Measurements from ENCODE around the gene CASZ1.

CASZ1 gene

DNA sequence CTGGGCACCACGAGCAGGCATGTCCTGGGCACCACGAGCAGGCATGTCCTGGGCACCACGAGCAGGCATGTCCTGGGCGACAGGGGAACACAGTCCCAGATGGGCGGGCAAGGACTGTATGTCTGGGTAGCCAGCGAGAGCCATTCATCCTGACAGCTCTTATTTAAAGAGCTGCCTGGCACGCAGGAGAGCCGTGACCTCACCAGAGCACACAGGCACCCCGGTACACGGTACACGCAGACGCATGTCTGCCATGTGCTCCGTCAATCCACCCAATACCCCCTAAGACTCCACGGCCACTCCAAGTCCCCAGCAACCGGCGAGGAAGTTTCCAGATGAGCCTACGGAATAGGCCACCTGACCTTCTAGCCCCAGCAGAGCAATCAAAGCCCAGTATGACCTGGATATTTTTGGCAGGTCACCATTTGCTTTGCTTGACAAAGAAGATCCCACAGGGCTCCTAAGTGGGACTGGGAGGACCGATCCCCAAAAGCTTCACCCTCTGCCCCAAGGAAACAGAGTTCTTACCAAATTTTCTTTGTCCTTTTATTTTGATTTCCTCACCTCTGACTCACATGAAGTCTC, 51.7 kb downstream of the CASZ1 start:
- DNase-seq = no peak

DNA sequence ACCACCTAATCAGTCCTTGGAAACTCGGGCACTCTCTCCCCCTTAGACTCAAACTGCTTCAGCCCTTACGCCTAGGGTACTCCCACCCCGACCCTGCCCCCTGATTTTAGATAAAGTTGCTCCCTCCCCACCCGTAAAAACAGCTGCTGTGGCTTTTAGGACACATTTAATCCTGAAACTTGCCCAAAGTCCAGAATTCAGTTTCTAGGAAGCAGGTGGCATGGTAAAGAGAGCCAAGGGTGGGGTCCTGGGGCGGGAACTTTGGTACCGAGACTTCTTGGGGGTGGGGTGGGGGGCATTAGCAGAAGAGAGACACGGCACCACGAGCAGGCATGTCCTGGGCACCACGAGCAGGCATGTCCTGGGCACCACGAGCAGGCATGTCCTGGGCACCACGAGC, 52.4 kb downstream of the CASZ1 start:
- no peak for DNase-seq

DNA sequence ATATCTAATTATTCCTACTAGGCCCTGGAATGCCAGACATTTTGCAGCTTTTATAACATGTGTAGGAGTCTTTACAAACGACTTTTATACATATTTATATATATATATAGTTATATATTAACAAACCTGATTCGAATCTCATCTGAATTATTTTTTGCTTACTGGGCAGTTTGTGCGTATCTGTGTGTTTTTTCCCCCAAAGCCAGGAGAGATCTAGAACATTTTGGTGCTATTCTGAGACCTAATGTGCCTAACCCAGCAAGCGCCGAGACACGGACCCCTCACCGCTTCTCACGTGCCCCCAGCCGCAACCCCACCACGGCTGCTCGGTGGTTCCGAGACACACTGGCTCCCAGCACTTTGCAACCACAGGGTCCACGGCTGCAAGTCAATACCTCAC, 54.8 kb downstream of the CASZ1 start:
- DNase-seq = no peak

DNA sequence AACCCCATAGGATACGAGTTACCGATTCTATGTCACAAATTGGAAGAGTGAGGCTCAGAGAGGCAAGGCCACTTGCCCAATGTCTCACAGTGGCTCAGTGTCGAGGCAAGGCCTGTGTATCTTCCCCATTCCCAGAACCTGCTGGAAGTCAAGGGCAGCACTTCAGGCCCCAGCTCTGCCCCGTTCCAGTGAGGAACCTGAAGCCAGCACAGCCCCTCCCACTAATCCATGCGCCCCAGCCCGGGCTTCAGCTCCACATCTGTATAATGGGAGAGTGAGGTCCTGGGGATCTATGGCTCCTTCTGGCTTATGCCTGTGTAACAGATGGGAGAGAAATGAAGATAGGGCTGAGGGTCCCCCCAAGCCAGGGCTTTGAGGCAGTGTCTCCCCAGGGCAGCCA, 56.3 kb downstream of the CASZ1 start:
- DNase-seq = no peak

DNA sequence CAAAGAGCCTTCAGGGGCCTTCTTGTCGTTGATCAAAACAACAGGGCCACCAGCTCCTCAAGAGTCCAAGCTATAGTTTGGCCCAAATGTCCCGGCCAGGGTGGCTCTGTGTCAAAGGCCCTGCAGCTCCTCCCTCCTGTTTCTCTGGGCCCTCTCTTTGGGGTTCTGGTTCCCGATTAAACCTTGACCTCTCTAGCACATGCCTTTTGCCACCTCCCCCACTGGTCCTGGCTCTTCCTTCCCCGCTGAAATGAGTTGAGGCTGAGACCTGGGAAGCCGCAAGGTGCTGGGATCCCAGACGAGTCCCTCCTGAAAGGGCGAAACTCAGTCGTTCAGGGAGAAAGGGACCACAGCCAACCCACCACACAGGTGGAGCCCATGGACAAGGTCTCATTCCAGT, 56.9 kb downstream of the CASZ1 start:
- no peak for DNase-seq

DNA sequence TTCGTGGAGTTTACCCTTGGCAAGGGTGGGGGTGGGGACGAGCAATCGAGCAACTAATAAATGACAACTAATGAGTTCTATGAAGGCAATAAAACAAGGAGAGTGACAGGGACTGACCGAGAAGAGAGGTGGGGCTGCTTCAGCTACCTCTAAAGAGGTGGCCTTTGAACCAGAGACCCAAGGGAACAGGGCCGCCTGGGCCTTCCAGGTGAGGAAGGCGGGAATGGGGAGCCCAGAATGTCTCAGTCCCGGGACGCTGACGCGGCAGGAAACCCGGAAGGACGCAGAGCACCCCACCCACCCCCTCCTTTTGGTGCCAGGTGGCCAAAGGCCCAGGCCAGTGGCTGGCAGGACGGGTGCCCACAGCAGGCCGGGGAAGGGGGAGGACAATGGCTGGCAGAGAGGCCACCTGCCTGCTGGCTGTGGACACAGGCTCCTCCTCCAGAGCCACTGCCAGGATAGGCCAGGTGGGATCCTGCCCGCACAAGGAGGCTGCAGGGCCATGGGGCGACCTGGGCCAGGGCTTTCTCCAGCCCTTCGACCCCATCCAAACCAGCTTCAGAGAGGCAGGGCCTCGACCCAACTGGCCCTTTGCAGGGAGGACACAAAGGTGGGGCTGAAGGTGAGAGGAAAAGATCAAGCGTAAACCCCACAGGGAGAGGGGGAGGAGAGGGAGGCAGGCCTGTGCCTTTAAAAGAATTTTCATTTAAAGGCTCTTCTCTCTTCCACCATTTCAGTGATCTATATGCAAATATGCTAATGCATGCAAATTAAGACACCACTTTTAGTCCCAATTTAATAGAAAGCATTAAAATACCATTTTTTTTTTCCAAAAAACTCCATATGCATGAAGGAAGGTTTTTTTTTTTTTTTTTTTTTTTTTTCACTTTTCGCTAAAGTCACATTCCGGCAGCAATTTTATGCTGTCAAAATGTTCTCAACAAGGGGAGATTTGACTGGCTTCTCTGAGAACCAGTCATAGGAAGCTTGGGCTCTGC, 58.1 kb downstream of the CASZ1 start:
- DNase-seq = no peak

DNA sequence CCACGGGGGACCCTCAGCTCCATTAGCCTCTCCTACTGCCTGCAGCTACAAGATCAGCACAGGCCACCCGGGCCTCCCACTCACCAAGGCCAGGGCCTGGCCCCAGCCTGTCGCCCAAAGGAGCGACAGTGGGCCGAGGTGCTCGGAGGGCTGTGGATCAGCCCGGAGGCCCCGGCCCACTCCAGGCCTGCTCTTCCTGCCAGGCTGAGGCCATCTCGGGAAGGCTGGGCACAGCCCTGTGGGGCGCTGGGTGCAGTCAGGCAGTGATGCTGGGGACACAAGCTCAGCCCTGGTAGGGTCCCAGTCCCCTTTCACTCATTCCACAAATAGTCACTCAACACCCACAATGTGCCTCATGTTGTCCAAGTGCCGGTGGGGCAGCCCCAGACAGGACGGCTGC, 58.8 kb downstream of the CASZ1 start:
- no peak for DNase-seq

DNA sequence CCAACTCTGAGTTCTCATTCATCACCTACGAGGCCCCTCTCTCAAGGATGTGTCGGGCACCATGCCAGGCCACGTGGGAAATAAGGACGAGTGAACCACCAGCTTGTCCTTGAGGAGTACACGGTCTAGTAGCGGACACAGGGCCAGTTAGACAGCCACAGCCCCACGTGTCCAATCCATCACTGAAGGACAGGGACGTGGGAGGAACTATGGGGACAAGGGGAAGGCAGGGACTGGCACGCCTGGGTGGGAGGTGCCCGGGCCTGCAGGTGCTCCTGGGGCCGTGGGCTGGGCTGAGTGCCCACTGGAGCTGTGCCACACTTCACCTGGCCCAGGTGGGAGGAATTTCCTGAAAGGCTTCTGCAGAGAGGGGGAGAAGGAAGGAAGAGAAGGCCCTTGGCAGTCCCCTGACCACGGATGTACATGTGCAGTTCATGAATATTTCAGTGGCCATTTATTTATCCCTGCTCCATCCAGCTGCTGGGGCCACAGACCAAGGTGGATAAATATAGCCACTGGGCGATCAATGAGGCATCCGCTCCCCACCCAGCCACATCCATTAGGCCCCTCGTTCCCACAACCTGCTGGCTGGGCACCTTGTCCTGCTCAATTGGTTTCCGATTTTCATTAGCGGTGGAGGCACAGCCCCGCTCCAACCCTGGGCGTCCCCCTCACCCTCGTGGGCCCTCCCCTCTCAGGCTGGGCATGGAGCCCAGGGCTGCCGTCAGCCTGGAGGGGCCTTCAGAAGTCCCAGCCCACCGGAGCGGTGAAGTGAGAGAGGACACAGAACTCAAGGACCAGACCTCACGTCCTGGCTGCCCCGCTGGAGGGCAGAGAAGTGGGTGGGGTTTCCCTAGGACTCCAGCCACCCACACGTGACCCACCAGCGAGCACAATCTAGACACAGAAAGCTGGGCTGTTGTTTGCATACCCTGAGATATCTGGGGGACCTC, 59.5 kb downstream of the CASZ1 start:
- DNase-seq = peak; percentile 54

DNA sequence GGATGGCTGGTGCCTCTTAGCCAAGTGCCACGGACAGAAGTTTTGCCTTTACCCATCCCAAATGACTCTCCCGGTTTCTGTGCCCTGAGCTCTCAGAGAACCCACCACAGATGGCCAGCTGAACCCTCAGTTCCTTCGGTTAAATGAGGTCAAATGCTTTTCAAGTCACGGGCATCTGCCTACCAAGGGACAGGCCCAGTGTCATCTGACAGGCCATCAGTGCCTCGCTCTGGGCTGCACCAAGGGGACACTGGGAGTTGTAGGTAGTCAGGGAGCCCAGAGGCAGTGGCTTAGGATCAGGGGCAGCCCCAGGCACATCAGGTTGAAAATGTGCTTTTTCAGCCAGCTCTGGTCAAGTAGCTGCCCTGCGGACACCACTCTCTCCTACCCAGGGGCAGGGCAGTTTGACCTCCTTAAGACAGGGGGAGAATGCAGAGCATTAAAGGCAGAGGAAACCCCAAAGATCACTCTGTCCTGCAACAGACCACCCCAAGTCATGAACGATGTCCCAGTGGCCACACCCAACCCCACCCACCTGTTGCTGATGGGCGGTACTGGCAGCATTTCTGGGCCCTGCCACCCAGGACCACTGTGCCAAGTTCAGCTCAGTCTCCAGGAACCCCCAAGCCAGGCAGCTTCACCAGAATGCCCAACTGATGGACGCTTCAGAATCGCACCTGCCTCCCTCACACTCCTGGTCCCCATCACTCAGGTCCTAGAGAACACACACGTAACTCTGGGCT, 60.7 kb downstream of the CASZ1 start:
- DNase-seq = no peak

DNA sequence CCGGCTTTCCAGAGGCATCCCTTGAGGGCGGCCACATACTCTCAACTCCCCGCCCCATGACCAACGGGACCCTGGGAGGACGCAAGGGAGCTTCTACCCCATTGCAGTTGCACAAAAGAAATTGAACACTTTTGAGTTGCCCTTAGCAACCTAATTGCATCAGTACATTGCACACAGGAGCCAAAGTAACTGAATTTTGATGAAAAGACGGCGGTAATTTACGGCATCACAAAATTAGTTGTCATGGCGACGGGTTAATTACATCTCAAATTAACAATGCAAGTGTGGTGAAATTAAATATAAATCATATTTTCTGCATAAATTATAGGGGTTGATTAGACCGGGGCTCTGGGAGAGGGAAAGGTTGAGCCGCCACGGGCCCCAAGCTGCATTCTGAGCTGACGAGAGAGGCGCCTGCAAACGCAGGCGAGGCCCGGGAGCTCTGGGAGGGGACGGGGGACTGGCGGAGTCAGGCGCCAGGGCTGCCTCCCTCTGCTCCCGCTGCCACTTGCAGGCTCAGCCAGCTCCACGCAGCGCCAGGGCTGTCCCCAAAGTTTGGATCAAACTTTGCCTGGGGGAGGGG, 61.4 kb downstream of the CASZ1 start:
- DNase-seq = peak; percentile 76

DNA sequence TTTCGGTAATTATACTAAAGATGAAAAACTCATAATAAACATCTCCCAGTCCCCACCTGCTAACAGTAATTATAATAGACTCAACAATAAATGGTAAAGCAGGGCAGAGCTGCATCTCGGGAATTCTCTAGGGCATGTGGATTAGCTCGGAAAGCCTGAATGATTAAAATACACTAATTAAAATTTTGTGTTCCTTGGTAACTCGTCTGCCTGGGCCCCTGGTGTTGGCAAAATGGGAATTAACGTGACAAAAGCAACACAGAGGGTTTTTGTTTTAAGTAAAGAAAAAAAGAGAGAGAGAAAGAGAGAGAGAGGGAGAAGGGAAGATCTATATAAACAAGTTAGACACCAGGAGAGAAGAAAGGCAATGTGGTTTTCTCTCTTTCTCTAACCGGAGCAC, 62.1 kb downstream of the CASZ1 start:
- DNase-seq = peak; percentile 25

DNA sequence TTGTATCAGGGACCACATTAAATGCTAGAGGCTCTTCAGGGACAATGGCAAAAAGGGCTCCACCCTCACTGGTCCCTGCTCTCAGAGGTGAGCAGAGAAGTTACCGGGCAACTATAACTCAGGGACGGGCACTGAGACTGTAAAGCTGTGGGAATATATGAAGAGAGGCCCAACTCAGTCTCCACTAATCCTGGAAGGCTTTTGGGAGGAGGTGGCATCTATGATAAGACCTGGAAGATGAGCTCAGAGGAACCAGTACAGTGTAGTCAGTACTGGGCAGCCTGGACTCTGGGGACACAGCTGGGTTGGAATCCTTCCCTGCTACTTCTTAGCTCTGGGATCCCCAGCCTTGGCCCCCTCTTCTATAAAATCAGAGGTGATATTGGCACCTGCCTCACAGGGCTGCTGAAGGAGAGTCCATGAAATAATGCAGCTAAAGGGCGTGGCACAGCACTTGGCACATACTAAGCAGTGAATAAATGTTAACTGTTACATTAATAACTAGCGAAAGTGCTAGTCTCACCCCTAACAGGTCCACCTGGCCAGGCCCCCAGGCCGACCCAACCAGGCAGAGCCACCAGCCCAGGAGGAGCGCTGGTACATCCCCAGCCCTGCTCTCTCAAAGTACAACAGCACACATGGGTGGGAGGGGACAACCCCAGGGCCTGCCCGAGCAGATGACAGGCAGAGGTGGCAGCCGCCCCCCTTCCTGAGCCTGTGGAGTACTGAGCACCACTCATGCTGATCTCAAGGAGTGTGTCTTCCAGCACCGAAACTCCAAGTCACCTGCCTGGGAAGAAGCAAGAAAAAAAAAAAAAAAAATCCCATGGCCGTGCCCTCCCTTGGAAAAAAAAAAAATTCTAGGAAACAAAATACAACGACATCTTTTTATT, 62.7 kb downstream of the CASZ1 start:
- peak; percentile 52 for DNase-seq

DNA sequence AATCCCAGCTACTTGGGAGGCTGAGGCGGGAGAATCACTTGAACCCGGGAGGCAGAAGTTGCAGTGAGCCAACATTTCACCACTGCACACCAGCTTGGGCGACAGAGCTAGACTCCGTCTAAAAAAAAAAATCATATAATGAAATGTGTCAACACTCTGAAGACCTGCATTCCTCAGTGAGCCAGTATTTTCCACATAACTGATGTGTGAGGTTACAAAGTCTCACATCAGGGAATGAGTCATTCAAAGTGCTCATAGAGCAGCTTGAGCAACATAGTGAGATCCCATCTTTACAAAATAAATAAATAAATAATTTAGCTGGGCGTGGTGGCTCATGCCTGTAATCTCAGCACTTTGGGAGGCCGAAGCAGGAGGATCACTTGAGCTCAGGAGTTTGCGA, 65.5 kb downstream of the CASZ1 start:
- DNase-seq = peak; percentile 5

DNA sequence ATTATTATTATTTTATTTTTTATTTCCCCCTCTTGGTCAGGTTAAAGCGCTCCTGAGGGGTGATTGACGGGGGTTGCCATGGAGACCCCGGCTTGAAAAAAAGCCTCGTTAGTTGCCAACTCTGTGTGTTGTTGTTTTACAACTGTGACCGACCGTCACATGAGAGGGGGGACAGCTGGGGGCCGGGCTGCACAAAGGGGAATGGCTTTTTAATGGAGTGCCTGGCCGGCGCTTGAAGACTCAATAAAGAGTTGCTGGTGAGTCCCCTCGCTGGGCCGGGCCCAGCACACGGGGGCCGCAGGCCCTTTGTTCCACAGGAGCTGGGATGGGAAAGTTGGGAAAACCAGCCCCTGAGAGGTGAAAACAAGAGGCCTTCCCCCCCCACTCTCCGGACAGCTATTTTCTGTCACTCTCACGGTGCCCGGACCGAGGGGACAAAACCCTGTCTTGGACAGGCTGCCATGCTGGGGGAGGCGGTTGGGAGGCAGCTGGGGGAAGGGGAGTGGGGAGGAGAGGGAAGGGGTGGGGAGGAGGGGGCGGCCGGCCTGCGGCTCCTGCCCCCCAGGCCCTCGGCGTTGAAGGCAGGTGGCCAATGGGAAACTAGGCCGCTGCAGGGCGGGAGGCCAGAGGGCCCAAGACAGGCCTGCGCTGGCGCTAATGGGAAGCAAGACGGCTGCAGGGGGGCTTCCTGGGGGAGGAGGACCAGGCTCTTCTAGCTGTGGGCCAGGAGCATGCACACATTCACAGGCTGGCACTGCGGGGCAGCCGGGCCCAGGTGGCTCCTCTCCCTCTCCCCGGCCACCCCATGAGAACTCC, 67.6 kb downstream of the CASZ1 start:
- peak; percentile 71 for DNase-seq

DNA sequence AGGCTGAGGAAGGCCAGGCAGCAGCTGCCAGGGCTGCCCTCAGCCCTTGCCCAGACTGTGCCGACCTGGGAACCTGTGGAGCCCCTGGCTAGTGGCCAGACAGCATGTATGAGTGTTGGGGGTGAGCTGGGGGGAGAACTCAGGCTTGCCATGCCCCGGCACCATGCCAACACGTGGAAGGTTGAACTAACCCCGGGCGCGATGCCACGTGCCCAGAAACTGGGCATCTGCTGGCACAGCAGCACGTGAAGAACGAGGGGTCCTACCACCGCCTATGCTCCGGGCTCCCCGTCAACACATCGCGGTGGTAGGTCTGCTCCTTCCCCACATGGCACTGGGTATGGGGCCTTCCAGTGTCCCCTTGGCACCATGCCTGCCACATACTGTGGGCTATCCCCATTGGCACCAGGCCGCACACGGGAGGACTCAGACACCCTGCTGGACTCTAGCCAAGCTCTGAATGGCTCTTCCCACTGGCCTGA, 68.7 kb downstream of the CASZ1 start:
- DNase-seq = peak; percentile 95

DNA sequence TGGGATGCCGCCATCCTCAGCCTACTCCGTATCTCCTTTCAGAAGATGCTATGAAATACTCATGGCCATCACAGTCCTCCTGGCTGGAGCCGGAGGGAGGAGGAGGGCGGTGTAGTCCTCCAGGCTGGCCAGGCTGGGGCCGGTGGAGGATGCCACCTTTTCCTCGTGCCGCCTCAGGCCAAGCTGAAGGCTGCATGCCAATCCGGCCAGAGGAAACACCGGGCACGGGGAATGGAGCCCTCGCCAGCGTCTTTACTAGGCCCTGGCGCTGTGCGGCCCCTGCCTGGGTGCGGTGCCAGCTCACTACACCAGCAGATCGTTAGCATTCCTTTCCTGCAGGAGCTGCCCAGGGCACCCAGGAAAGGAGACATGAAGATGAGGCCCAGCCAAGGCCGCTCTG, 70.1 kb downstream of the CASZ1 start:
- no peak for DNase-seq

DNA sequence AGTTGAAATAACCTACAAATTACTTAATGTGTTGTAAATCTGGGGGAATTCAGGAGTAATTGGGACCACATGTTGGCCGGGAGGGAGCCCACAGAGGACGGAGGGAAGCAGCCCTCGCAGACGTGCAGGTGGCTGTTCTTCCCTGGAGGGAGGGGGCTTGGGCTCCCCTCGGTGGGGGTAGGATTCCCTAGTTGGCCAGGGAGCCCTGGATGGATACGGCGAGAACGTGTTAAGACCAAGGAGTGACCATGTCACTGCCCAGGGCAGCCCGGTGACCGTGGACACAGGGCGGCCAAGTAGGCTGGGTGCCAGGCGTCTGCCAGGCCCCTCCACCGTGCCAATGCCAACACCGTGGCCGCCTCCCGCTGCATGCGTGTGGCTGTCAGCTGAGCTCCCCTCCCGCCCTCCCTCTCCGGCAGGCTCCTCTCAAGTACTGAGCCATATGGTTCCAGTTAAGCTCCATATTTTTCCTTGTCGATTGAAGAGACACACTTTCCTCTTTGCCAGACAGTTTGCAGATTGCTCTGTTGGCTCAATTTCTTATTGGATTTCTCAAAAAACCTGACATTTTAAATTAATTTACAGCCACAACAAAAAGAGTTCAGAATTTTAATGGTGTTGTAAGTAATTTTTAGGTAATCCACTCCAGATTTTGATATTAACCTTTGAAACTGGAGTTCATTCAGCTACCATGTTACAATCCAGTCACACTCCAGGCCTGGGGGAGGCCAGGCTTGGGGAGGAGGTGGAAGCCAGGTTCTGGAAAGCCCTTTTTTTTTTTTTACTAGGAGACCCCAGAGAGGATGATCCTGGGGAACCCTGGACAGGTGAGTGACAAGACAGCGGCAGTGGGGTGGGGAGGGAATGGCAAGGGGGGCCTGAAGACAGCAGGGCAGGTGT, 71.2 kb downstream of the CASZ1 start:
- peak; percentile 79 for DNase-seq

DNA sequence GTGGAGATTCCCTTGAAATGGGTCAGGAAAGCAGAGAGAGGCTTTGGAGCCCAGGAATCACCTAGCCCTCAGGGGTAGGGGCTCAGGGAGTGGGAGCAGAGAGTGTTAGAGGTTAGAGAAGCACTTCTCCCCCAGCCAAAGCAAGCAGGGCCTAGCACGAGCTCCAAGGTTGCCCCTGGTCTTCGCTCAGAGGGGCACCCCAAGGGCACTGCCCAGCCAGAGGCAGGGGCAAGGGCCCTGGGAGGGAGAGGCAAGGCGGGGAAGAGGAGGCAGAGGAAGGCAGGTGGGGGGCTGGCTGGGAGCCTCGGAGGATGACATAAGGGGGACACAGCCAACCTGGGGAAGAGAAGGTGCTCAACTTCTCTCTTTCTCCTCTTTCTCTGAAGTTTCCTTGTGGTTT, 71.9 kb downstream of the CASZ1 start:
- DNase-seq = no peak

DNA sequence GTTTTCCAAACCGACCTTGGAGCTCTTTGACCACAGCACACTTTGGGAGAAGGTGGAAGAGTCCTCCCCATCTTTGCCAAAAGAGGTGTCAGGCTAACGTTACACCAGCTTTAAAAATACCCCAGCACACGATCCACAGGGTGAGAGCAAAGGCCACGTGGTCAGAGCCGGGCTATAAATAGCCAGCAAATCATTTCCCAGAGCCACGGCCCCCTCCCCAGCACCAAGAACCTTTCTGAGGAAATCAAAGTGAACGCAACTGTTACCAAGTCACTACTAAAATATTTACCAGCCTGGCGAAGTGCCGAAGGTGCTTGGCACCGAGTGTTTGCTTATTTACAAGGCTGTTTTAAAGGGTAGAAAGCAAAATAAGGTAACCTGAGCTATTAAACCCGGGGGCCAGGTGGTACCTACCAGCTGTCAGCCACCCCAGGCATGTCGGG, 72.4 kb downstream of the CASZ1 start:
- DNase-seq = peak; percentile 91

Data from NCI-H69 (cell line).